Measurements from ENCODE around the gene PDCD11. TPM values are rescaled to one million over a fixed set of nuclear protein-coding genes. Genes with fewer than 3 reads are reported as not detected.

Gene PDCD11
- total and polyA plus RNA-seq, 8 donors = 2.3 to 28.0 (median 12.9) TPM

DNA sequence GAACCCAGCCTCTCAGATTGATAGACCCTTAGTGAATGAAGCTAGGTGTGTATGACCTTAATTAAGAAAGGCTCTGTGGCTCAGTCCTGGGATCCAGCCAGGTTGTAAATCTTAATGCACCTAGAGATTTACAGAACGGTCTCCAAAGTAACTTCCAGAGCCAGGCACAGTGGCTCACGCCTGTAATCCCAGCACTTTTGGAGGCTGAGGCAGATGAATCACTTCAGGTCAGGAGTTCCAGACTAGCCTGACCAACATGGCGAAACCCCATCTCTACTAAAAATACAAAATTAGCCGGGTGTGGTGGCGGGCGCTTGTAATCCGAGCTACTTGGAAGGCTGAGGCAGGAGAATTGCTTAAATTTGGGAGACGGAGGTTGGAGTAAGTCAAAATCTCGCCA lies 31.4 kb downstream of the PDCD11 start:
- Histone ChIP-seq H3K36me3 (peaks cover 47 to 100% (median 96%) of the 10 kb centered on the region in 4 donors), H3K9me3 (no peaks in the 10 kb centered on the region), H3K4me3 (no peak overlapping the region), H3K4me1 (no peaks in the 10 kb centered on the region), H3K27me3 (no peaks in the 10 kb centered on the region), H3K27ac (no peak overlapping the region)
- WGBS, 5 donors = 90 to 95% (median 94%) methylated on average over 9 of the region's 9 CpGs
- intact Hi-C loops (cut with DNase I; ENCODE audit: low total_unique reads) = no loop called here
- no peak for DNase-seq
- TF ChIP-seq EP300 (IDR thresholded peaks at IDR 0.05) = no peak
- TF ChIP-seq POLR2A (IDR thresholded peaks at IDR 0.05) = no peak
- no peak for TF ChIP-seq POLR2AphosphoS5 (IDR thresholded peaks at IDR 0.05)

DNA sequence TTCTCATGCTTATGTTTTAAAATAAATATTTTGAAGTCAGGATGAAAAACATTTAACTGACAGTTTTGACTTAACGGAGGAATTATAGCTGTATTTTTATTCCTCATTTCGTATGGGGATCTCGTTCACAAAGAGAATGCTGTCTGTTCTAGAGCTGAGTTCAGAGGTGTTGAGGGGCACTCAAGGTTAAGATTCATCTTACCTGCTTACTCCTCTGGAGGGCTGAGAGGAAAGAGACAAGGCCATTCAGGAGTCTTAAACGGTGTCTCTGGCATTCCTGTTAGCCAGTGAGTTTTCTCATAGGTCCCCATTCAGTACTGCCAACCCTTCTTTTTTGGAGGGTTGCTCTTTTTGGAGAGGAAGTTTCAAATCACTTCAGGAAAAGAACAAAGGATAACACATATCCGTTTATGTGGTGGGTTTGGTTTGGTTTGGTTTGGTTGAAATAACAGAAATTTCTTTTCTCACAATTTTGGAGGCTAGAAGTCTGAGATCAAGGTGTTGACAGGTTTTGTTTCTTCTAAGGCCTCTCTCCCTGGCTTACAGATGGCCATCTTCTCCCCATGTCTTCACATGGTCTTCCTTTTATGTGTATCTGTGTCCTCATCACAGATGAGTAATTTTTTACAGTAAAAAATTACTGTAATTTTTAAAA lies 32.7 kb downstream of the PDCD11 start:
- 71 to 77% (median 72%) methylated on average over 5 of the region's 5 CpGs for WGBS, 5 donors
- intact Hi-C loops (cut with DNase I; ENCODE audit: low total_unique reads) = no loop called here
- H3K4me1 ChIP-seq = no peaks in the 10 kb centered on the region
- no peak for DNase-seq
- no peak for TF ChIP-seq POLR2AphosphoS5 (IDR thresholded peaks at IDR 0.05)
- TF ChIP-seq, protein P1, sequence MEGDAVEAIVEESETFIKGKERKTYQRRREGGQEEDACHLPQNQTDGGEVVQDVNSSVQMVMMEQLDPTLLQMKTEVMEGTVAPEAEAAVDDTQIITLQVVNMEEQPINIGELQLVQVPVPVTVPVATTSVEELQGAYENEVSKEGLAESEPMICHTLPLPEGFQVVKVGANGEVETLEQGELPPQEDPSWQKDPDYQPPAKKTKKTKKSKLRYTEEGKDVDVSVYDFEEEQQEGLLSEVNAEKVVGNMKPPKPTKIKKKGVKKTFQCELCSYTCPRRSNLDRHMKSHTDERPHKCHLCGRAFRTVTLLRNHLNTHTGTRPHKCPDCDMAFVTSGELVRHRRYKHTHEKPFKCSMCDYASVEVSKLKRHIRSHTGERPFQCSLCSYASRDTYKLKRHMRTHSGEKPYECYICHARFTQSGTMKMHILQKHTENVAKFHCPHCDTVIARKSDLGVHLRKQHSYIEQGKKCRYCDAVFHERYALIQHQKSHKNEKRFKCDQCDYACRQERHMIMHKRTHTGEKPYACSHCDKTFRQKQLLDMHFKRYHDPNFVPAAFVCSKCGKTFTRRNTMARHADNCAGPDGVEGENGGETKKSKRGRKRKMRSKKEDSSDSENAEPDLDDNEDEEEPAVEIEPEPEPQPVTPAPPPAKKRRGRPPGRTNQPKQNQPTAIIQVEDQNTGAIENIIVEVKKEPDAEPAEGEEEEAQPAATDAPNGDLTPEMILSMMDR (IDR thresholded peaks at IDR 0.05) = no peak
- TF ChIP-seq EP300 (IDR thresholded peaks at IDR 0.05) = no peak
- no peak for TF ChIP-seq POLR2A (IDR thresholded peaks at IDR 0.05)
- H3K27me3 ChIP-seq = no peaks in the 10 kb centered on the region
- H3K27ac ChIP-seq = no peak overlapping the region
- H3K4me3 ChIP-seq = no peak overlapping the region
- no peaks in the 10 kb centered on the region for H3K9me3 ChIP-seq
- H3K36me3 ChIP-seq = peaks cover 39 to 100% (median 96%) of the 10 kb centered on the region in 4 donors

DNA sequence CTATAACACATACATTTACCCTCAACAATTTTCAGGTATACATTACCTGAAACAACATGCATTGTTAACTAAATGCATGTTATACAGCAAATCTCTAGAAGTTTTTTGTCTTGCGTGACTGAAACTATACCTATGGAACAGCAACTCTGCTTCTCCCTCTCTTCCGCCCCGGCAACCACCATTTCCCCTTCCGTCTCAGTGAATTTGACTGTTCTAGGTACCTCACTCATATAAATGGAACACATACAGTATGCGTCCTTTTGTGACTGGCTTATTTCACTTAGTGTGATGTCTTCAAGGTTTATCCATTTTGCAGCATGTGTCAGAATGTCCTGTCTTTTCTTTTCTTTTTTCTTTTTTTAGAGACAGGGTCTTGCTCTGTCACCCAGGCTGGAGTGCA lies 33.2 kb downstream of the PDCD11 start:
- WGBS, 5 donors = 88 to 97% (median 95%) methylated on average over 5 of the region's 5 CpGs
- no peak overlapping the region for H3K4me3 ChIP-seq
- DNase-seq = no peak
- TF ChIP-seq POLR2A (IDR thresholded peaks at IDR 0.05) = no peak
- no peak for TF ChIP-seq EP300 (IDR thresholded peaks at IDR 0.05)
- TF ChIP-seq, protein P1 (IDR thresholded peaks at IDR 0.05) = no peak
- no peak for TF ChIP-seq POLR2AphosphoS5 (IDR thresholded peaks at IDR 0.05)
- H3K9me3 ChIP-seq = no peaks in the 10 kb centered on the region
- no peaks in the 10 kb centered on the region for H3K4me1 ChIP-seq
- no peak overlapping the region for H3K27ac ChIP-seq
- intact Hi-C loops (cut with DNase I; ENCODE audit: low total_unique reads) = no loop called here
- H3K36me3 ChIP-seq = peaks cover 38 to 100% (median 96%) of the 10 kb centered on the region in 4 donors
- no peaks in the 10 kb centered on the region for H3K27me3 ChIP-seq

DNA sequence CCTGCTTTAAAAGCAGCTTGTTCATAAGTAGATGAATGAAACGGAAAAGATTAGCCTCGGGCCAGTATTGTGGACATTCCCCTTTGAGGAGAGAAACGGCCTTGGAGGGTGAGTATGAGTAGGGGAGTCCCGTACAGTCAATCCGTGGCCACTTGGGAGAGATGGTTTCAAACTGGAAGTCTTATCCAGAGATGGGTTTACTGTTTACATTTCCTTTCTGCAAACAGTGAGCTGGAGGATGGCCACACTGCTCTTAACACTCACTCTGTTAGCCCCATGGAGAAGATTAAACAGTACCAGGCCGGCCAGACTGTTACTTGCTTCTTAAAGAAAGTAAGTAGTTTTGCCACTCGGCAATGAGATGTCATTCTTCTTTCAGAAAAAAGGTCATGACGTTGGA lies 35.5 kb downstream of the PDCD11 start:
- H3K4me1 ChIP-seq = no peaks in the 10 kb centered on the region
- no peaks in the 10 kb centered on the region for H3K9me3 ChIP-seq
- peak in 1 of 2 donors; percentile 36 for DNase-seq
- H3K4me3 ChIP-seq = no peak overlapping the region
- H3K36me3 ChIP-seq = peaks cover 30 to 100% (median 96%) of the 10 kb centered on the region in 4 donors
- 23 to 46% (median 35%) methylated on average over 8 of the region's 8 CpGs for WGBS, 5 donors
- no peaks in the 10 kb centered on the region for H3K27me3 ChIP-seq
- TF ChIP-seq, protein P1 (IDR thresholded peaks at IDR 0.05) = no peak
- TF ChIP-seq POLR2AphosphoS5 (IDR thresholded peaks at IDR 0.05) = no peak
- no peak for TF ChIP-seq POLR2A (IDR thresholded peaks at IDR 0.05)
- no peak for TF ChIP-seq EP300 (IDR thresholded peaks at IDR 0.05)
- H3K27ac ChIP-seq = no peak overlapping the region
- intact Hi-C loops (cut with DNase I; ENCODE audit: low total_unique reads) = no loop called here

DNA sequence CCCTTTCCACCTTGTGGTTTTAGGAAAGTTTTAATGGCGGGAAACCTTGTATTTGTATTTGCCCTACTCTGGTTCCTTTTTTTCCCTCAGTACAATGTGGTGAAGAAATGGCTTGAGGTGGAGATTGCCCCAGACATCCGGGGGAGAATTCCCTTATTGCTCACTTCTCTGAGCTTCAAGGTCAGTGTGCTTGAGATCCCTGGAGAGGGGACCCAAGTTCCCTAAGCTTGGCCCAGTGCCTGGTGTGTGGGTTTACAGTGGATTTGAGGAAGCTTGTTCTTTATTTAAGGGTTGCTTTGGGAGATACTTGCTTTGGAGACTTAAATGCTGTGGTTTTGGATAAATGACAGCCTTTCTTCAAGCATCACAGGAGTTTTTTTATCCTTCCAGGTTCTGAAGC lies 37.4 kb downstream of the PDCD11 start:
- Histone ChIP-seq H3K27ac (no peak overlapping the region), H3K27me3 (no peaks in the 10 kb centered on the region), H3K4me1 (no peaks in the 10 kb centered on the region), H3K36me3 (peaks cover 43 to 100% (median 96%) of the 10 kb centered on the region in 4 donors), H3K9me3 (no peaks in the 10 kb centered on the region), H3K4me3 (no peak overlapping the region)
- intact Hi-C loops (cut with DNase I; ENCODE audit: low total_unique reads) = no loop called here
- no peak for DNase-seq
- no peak for TF ChIP-seq EP300 (IDR thresholded peaks at IDR 0.05)
- no peak for TF ChIP-seq POLR2A (IDR thresholded peaks at IDR 0.05)
- TF ChIP-seq, protein P1 (IDR thresholded peaks at IDR 0.05) = no peak
- no peak for TF ChIP-seq POLR2AphosphoS5 (IDR thresholded peaks at IDR 0.05)
- WGBS, 5 donors = 79 to 88% (median 82%) methylated on average over 2 of the region's 2 CpGs

Measured in stomach (tissue), 9 donors.